Parathyroid adenoma (tissue), 2 donors: ENCODE results near the gene C2orf72.

Experiments used
- H2AFZ ChIP-seq: fragments of 300-600 bp; sonication (generic); one replicate; pipeline ENCODE4 v1.7.0; 2017; ENCODE audit warnings: antibody characterized with exemption, mild to moderate bottlenecking
- H3K27ac ChIP-seq: fragments of 300-600 bp; sonication (generic); one replicate; pipeline ENCODE4 v1.7.0; 2017
- H3K27me3 ChIP-seq: fragments of 300-600 bp; sonication (generic); one replicate; pipeline ENCODE4 v1.7.0; 2017; ENCODE audit warnings: low read length; ENCODE audit not compliant: control insufficient read depth, insufficient read depth
- H3K36me3 ChIP-seq: fragments of 300-600 bp; sonication (generic); one replicate; pipeline ENCODE4 v1.7.0; 2017; ENCODE audit warnings: low read length; ENCODE audit not compliant: control insufficient read depth, insufficient read depth
- H3K4me1 ChIP-seq: fragments of 300-600 bp; sonication (generic); one replicate; pipeline ENCODE4 v1.7.0; 2017; ENCODE audit warnings: control low read depth
- H3K4me2 ChIP-seq: fragments of 300-600 bp; sonication (generic); one replicate; pipeline ENCODE4 v1.7.0; 2017; ENCODE audit warnings: low read length
- H3K4me3 ChIP-seq: fragments of 300-600 bp; sonication (generic); one replicate; pipeline ENCODE4 v1.7.0; 2017; ENCODE audit warnings: low read depth, low read length
- H3K79me2 ChIP-seq: fragments of 300-600 bp; sonication (generic); one replicate; pipeline ENCODE4 v1.7.0; 2017; ENCODE audit warnings: control low read depth
- H3K9ac ChIP-seq: fragments of 300-600 bp; sonication (generic); one replicate; pipeline ENCODE4 v1.7.0; 2017; ENCODE audit warnings: mild to moderate bottlenecking
- H3K9me3 ChIP-seq: fragments of 300-600 bp; sonication (generic); one replicate; pipeline ENCODE4 v1.7.0; 2017; ENCODE audit warnings: low read length; ENCODE audit not compliant: control insufficient read depth
- TF ChIP-seq, protein P1 (sequence below): fragments of 300-600 bp; sonication (generic); IDR thresholded peaks from one replicate; pipeline ENCODE4 v1.7.0; 2017; ENCODE audit warnings: antibody characterized with exemption, mild to moderate bottlenecking
- donor health status: primary hyperparathyroidism.

The C2orf72 gene

DNA sequence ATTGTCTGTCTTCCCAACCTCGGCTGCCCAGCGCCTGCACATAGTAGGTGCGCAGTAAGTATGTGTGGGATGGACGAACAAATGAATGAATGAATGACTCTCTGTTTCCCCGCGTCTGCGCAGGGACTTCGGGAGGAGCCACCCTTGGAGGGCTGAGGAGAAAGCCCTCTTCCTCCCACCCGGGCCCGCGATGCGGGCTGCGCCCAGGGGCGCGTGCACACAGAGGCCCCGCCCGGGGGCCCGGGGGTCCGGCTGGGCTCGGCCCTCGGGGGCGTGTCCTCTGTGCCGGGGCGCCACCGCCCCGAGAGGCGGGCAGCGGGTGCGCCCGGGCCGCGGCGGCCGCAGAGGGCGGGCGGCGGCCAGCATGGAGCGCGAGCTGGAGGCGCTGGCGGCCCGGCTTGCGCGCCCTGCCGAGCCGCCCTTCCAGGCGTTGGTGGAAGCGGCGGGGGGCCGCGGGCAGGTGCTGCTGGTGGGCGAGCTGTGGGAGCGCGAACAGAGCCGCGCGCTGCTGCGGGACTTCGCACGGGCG is at the start of gene C2orf72:
C2orf72 (plus strand) TSS at position 322 of the 529 bp plus-strand sequence; CDS start at position 365, 43 bp downstream.
- Histone ChIP-seq H3K27me3 (no peaks in the 10 kb centered on the region), H3K79me2 (no peaks in the 10 kb centered on the region), H2AFZ (peak within 1 kb of the TSS; percentile 93), H3K9me3 (no peaks in the 10 kb centered on the region), H3K4me1 (no peaks in the 10 kb centered on the region), H3K36me3 (no peaks in the 10 kb centered on the region), H3K9ac (no peak within 1 kb of the TSS), H3K4me3 (no peak within 1 kb of the TSS), H3K4me2 (peak within 1 kb of the TSS; percentile 53), H3K27ac (no peak within 1 kb of the TSS)
- TF ChIP-seq, protein P1, sequence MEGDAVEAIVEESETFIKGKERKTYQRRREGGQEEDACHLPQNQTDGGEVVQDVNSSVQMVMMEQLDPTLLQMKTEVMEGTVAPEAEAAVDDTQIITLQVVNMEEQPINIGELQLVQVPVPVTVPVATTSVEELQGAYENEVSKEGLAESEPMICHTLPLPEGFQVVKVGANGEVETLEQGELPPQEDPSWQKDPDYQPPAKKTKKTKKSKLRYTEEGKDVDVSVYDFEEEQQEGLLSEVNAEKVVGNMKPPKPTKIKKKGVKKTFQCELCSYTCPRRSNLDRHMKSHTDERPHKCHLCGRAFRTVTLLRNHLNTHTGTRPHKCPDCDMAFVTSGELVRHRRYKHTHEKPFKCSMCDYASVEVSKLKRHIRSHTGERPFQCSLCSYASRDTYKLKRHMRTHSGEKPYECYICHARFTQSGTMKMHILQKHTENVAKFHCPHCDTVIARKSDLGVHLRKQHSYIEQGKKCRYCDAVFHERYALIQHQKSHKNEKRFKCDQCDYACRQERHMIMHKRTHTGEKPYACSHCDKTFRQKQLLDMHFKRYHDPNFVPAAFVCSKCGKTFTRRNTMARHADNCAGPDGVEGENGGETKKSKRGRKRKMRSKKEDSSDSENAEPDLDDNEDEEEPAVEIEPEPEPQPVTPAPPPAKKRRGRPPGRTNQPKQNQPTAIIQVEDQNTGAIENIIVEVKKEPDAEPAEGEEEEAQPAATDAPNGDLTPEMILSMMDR: no peak

DNA sequence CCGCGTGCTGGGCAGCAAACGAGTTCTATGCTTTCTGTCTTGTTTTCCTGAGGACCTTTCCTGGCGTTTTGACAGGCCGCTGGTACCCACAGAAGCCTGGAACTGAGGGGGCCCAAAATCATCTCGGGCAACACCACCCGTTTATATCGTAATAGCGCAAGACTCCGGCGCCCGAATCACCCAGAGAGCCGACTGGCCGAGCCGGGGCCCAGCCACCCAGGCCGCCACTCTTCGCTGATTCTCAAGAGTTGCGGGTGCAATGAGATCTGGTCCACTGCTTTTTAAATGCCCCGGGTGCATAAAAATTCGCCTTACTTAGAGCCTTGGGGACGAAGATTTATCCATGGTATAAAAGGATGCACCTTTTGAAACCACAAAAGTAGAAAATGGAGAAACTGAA is 47.6 kb upstream of the C2orf72 start:
- Histone ChIP-seq H3K27me3 (no peaks in the 10 kb centered on the region), H3K27ac (no peak overlapping the region), H3K4me2 (no peak overlapping the region), H3K4me1 (no peaks in the 10 kb centered on the region), H3K79me2 (no peaks in the 10 kb centered on the region), H3K9me3 (no peaks in the 10 kb centered on the region), H3K4me3 (no peak overlapping the region), H2AFZ (no peak overlapping the region), H3K36me3 (no peaks in the 10 kb centered on the region), H3K9ac (no peak overlapping the region)
- TF ChIP-seq, protein P1: no peak

DNA sequence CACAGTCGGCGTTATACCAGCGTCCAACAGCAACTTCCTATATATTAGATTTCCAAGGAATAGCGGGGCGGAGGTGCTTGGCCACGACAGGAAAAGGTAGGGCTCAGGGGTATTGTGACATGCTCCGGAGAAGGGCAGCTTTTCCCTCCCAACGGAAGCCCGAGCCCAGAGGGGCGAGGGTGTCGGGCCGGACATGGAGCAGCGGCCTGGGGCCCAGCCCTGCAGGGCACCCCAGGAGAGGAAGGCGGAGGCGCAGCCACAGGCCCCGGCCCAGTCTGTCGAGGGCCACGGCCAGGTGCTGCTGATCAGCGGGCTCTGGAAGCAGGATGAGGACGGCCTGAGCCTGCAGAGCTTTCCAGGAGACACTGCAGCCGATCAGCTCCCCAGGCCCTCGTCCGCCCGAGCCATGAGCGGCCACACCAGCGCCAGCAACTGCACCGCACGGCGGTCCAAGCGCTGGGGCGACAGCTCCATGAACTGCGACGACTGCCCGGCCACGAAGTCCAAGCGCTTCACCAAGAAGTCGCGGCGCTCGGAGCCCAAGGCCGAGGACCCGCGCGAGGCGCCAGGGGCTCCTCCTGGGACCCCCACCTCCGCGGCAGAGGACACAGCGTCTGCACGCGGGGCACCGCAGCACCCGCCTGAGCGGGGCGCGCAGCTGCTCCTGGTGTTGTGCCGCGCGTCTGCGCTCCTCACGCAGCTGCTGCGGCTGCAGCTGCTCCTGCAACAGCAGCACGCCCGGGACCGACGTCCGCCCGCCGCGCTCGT is 47.0 kb upstream of the C2orf72 start:
- no peak overlapping the region for H2AFZ ChIP-seq
- no peak overlapping the region for H3K4me3 ChIP-seq
- TF ChIP-seq, protein P1: no peak
- no peaks in the 10 kb centered on the region for H3K79me2 ChIP-seq
- H3K27ac ChIP-seq: no peak overlapping the region
- H3K9me3 ChIP-seq: no peaks in the 10 kb centered on the region
- H3K4me2 ChIP-seq: no peak overlapping the region
- no peaks in the 10 kb centered on the region for H3K4me1 ChIP-seq
- no peaks in the 10 kb centered on the region for H3K27me3 ChIP-seq
- no peak overlapping the region for H3K9ac ChIP-seq
- H3K36me3 ChIP-seq: no peaks in the 10 kb centered on the region

DNA sequence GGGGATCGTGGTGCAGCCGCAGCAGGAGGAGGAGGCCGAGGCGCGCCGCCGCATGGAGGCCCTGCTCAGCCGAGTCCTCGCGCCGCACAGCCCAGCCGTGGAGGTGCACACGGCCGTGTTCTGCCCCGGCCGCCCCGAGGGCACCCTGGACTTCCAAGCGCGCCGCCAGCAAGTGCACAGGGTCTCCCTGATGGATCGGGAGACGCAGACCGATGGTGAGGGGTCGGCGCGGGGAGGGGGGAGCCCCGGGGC is 46.5 kb upstream of the C2orf72 start:
- Histone ChIP-seq H3K4me1 (no peaks in the 10 kb centered on the region), H3K27me3 (no peaks in the 10 kb centered on the region), H3K9ac (no peak overlapping the region), H3K9me3 (no peaks in the 10 kb centered on the region), H2AFZ (no peak overlapping the region), H3K4me3 (no peak overlapping the region), H3K36me3 (no peaks in the 10 kb centered on the region), H3K79me2 (no peaks in the 10 kb centered on the region), H3K27ac (no peak overlapping the region), H3K4me2 (no peak overlapping the region)
- TF ChIP-seq, protein P1: no peak

DNA sequence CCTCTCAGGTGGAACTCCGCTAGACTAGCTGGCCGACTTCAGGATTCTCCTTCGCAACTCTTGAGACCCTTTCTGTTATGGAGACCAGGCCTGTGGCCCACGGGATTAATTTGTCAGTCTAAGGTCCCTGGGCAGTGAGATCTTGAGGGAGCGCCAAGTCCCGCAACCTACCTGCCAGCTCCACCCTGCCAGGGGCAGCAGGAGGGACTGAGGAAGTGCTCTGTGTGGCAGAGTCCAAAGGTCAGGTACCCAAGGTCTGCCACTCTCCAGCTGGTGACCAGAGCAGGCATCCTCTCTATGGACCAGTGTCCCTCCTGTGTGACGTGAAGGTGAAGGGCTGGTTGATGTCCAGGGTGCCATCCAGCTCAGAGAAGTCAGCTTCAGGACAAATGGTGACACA is 45.7 kb upstream of the C2orf72 start:
- Histone ChIP-seq H3K27ac (no peak overlapping the region), H2AFZ (no peak overlapping the region), H3K27me3 (no peaks in the 10 kb centered on the region), H3K36me3 (no peaks in the 10 kb centered on the region), H3K4me2 (no peak overlapping the region), H3K4me3 (no peak overlapping the region), H3K4me1 (no peaks in the 10 kb centered on the region), H3K79me2 (no peaks in the 10 kb centered on the region), H3K9me3 (no peaks in the 10 kb centered on the region), H3K9ac (no peak overlapping the region)
- TF ChIP-seq, protein P1: no peak
